A549 (cell line): ENCODE results near the gene FKBP7. TPM values are rescaled to one million over a fixed set of nuclear protein-coding genes. Genes with fewer than 3 reads are reported as not detected.

Experiments
- ATAC-seq, 2 experiments: fragments of 200-7000 bp in 1 of 2; fragments of >200 bp in 1 of 2; cut with Nextera tagmentation in 1 of 2; cut with Tn5 transposase in 1 of 2; 3 replicates each; pipeline versions ENCODE4 v1.8.0 to v1.9.1; 2018 to 2020; ENCODE audit warnings: mild to moderate bottlenecking in 1 of 2, moderate library complexity in 1 of 2
- CTCF ChIA-PET: fragments of 300-600 bp; sonication (Branson Sonifier 250); formaldehyde crosslinking; extraction: SDS; loops from one replicate; lab custom pipeline; 2021; ENCODE audit warnings: antibody characterized with exemption, inconsistent platforms; lab: Yijun Ruan, JAX
- POLR2A ChIA-PET: fragments of 350-600 bp; formaldehyde crosslinking; extraction: SDS; loops from one replicate; lab custom pipeline; 2021; ENCODE audit warnings: antibody characterized with exemption, inconsistent platforms; lab: Yijun Ruan, JAX
- DNase-seq, 2 experiments: peaks; one replicate each; pipeline versions ENCODE4 v3.0.0 to v3.0.0-alpha.2; 2011 to 2016; ENCODE audit warnings: low read depth in 1 of 2, low spot score in 1 of 2
- FAIRE-seq: peaks from 2 replicates; lab custom pipeline; 2011; peaks lifted over from hg19 to GRCh38; lab: Jason Lieb, UNC
- H3K27ac ChIP-seq, 2 experiments: fragments of >200 bp; sonication (Bioruptor Twin); formaldehyde crosslinking; 3 replicates each; pipeline ENCODE4 v1.5.1; 2016 to 2017
- H3K4me1 ChIP-seq: fragments of >200 bp; sonication (Bioruptor Twin); formaldehyde crosslinking; 3 replicates; pipeline ENCODE4 v1.6.1; 2016
- H3K4me2 ChIP-seq: fragments of >200 bp; sonication (Bioruptor Twin); formaldehyde crosslinking; 3 replicates; pipeline ENCODE4 v1.6.1; 2016
- H3K4me3 ChIP-seq: fragments of >200 bp; sonication (Bioruptor Twin); formaldehyde crosslinking; 3 replicates; pipeline ENCODE4 v1.5.1; 2016
- H3K9me3 ChIP-seq: fragments of >200 bp; sonication (Bioruptor Twin); formaldehyde crosslinking; 3 replicates; pipeline ENCODE4 v1.6.1; 2016
- CBX2 ChIP-seq: fragments of 200-600 bp; sonication (generic); IDR thresholded peaks from 2 replicates; pipeline ENCODE4 v1.6.1; 2016; ENCODE audit warnings: low read depth, mild to moderate bottlenecking, borderline replicate concordance
- CHD2 ChIP-seq: fragments of 150-350 bp; IDR thresholded peaks from 2 replicates; pipeline ENCODE4 v1.6.1; 2014; ENCODE audit warnings: low read length; ENCODE audit not compliant: partially characterized antibody
- CTCF ChIP-seq: fragments of >200 bp; sonication (Bioruptor Twin); formaldehyde crosslinking; IDR thresholded peaks from 3 replicates; pipeline ENCODE4 v1.5.1; 2016
- ESRRA ChIP-seq: fragments of 150-350 bp; IDR thresholded peaks from 2 replicates; pipeline ENCODE4 v1.6.1; 2014; ENCODE audit warnings: mild to moderate bottlenecking, low read length, borderline replicate concordance
- FOXS1 ChIP-seq: fragments of 250-450 bp; sonication (Bioruptor Pico); IDR thresholded peaks from 2 replicates; pipeline ENCODE4 v1.5.0; 2020; ENCODE audit warnings: mild to moderate bottlenecking, moderate library complexity
- HOXA7 ChIP-seq: fragments of 250-450 bp; sonication (Bioruptor Pico); IDR thresholded peaks from 2 replicates; pipeline ENCODE4 v1.5.0; 2020; ENCODE audit warnings: mild to moderate bottlenecking, moderate library complexity
- HOXB5 ChIP-seq: fragments of 250-450 bp; sonication (Bioruptor Pico); IDR thresholded peaks from 2 replicates; pipeline ENCODE4 v1.5.0; 2020; ENCODE audit warnings: mild to moderate bottlenecking, moderate library complexity
- JUN ChIP-seq, 2 experiments: fragments of >200 bp; sonication (Bioruptor Twin); formaldehyde crosslinking; IDR thresholded peaks; 2 replicates in 1 of 2; 3 replicates in 1 of 2; pipeline ENCODE4 v1.6.1; 2016 to 2017
- KDM5A ChIP-seq: fragments of 200-600 bp; sonication (generic); IDR thresholded peaks from 2 replicates; pipeline ENCODE4 v1.6.1; 2016; ENCODE audit warnings: antibody characterized with exemption, mild to moderate bottlenecking
- MAX ChIP-seq: IDR thresholded peaks from 2 replicates; pipeline ENCODE4 v1.6.1; 2012
- NFE2L2 ChIP-seq: fragments of 150-350 bp; conservative IDR thresholded peaks from 2 replicates; pipeline ENCODE4 v1.6.1; 2014; ENCODE audit warnings: low read length
- NR3C1 ChIP-seq: fragments of >200 bp; sonication (Bioruptor Twin); formaldehyde crosslinking; IDR thresholded peaks from 3 replicates; pipeline ENCODE4 v1.6.1; 2017
- POLR2A ChIP-seq: IDR thresholded peaks from 2 replicates; pipeline ENCODE4 v1.6.1; 2012; ENCODE audit warnings: mild to moderate bottlenecking, low read length
- RFX5 ChIP-seq: fragments of 450-650 bp; IDR thresholded peaks from 2 replicates; pipeline ENCODE4 v1.7.1; 2014; ENCODE audit warnings: antibody characterized with exemption, mild to moderate bottlenecking, moderate library complexity
- SMC3 ChIP-seq: fragments of >200 bp; sonication (Bioruptor Twin); formaldehyde crosslinking; IDR thresholded peaks from 3 replicates; pipeline ENCODE4 v1.6.1; 2018; ENCODE audit warnings: inconsistent platforms
- SREBF2 ChIP-seq: fragments of 450-650 bp; IDR thresholded peaks from 2 replicates; pipeline ENCODE4 v1.6.1; 2014; ENCODE audit warnings: mild to moderate bottlenecking, moderate library complexity
- TFCP2L1 ChIP-seq: fragments of 250-450 bp; sonication (Bioruptor Pico); IDR thresholded peaks from 2 replicates; pipeline ENCODE4 v1.5.0; 2021; ENCODE audit warnings: mild to moderate bottlenecking
- USF2 ChIP-seq: fragments of 450-650 bp; IDR thresholded peaks from 2 replicates; pipeline ENCODE4 v1.6.1; 2014; ENCODE audit warnings: antibody characterized with exemption
- ZC3H11A ChIP-seq: fragments of 450-650 bp; IDR thresholded peaks from 2 replicates; pipeline ENCODE4 v1.6.1; 2014; ENCODE audit warnings: antibody characterized with exemption, mild to moderate bottlenecking
- ZFP36 ChIP-seq: fragments of 450-650 bp; IDR thresholded peaks from 2 replicates; pipeline ENCODE4 v1.6.1; 2014; ENCODE audit warnings: borderline replicate concordance; ENCODE audit not compliant: partially characterized antibody
- WGBS: methylation state at CpG from one replicate; pipeline ENCODE4 v1.1.6; 2017; ENCODE audit errors: missing lambda C conversion rate; 5-methylcytosine and 5-hydroxymethylcytosine counted together
- polyA plus RNA-seq, 4 experiments: library from polyadenylated mRNA; depleted of rRNA in 3 of 4; stranded (reverse); fragments of >200 nt; fragmentation: RNase III in 1 of 4; extraction: RNeasy Plus Mini Kit Qiagen cat#74134 plus additional on column Dnase treatment in 1 of 4; gene quantifications; 2 replicates in 3 of 4; 3 replicates in 1 of 4; pipeline ENCODE4 v1.2.3, GENCODE V29; 2011 to 2017
- TF ChIP-seq, protein P1 (sequence below): fragments of >200 bp; sonication (Bioruptor Twin); formaldehyde crosslinking; IDR thresholded peaks from 2 replicates; pipeline ENCODE4 v1.6.1; 2016
- TF ChIP-seq, protein P2 (sequence below): fragments of 200-600 bp; sonication (generic); IDR thresholded peaks from 2 replicates; pipeline ENCODE4 v1.6.1; 2016; ENCODE audit warnings: antibody characterized with exemption, mild to moderate bottlenecking, moderate library complexity

Gene FKBP7
- polyA plus RNA-seq, 2 of the 4 experiments (the other 2 are of a cell fraction), result 15.2 to 23.7 TPM

DNA sequence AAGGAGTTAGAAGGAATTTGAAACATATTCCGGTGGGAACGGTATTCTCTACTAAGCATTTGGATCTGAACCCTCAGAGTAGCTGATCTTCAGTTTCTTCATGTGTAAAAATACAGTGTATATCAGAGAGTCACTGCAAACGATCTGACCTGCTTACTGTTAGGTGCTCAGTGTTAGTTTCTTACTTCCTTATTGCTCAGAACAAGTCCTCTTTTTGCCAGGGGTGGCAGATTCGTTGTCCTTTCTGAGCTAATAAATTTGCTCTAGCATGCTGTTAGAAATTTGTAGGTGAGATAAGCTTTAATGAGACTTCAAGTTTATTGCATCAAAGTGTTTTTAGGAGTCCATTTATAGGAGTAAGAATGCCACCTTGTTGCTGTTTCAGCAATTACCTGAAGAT, 17.6 kb upstream of the FKBP7 start:
- DNase-seq, result no peak
- TF ChIP-seq KDM5A (no peak), HOXB5 (no peak), MAX (no peak), CTCF (no peak), POLR2A (no peak), HOXA7 (CRISPR knock-in tag) (no peak), NFE2L2 (no peak), NR3C1 (no peak), TFCP2L1 (CRISPR knock-in tag) (no peak), FOXS1 (CRISPR knock-in tag) (no peak), JUN (IDR thresholded peaks at IDR 0.05) (no peak), CBX2 (no peak), USF2 (no peak), SMC3 (no peak), ESRRA (no peak)
- TF ChIP-seq, protein P1, sequence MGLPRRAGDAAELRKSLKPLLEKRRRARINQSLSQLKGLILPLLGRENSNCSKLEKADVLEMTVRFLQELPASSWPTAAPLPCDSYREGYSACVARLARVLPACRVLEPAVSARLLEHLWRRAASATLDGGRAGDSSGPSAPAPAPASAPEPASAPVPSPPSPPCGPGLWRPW, result no peak
- FAIRE-seq, result no peak
- CTCF ChIA-PET, result no interaction called here
- Histone ChIP-seq H3K4me1 (no peaks in the 10 kb centered on the region), H3K4me3 (no peak overlapping the region), H3K27ac (no peak overlapping the region), H3K9me3 (no peaks in the 10 kb centered on the region), H3K4me2 (no peak overlapping the region)
- 79% methylated on average over 4 of the region's 4 CpGs for WGBS
- POLR2A ChIA-PET, result no interaction called here
- ATAC-seq, result no peak

DNA sequence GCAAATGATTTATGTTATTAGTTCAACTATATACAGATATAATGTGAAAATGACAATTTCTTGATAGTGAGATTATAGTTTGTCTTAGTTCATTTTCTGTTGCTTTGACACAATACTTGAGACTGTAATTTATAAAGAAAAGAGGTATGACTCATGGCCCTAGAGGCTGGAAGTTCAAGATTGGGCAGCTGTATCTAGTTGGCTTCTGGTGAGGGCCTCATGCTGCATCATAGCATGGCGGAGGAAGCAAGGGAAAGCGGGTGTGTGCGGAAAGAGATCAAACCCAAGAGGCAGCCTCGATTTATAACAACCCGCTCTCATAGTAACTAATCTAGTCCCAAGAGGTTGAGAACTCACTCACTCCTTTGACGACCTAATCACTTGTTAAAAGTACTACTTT, 13.2 kb upstream of the FKBP7 start:
- DNase-seq (no peak), ATAC-seq (no peak), FAIRE-seq (no peak)
- H3K4me2 ChIP-seq, result no peak overlapping the region
- H3K4me3 ChIP-seq, result no peak overlapping the region
- POLR2A ChIA-PET, result interaction anchor here (1.3 kb wide), 1 partner anchor 41 kb away, joined by 4 read pairs; the partner anchor contains the start of genes PJVK and PRKRA
- H3K27ac ChIP-seq, result no peak overlapping the region
- 91% methylated on average over 6 of the region's 6 CpGs for WGBS
- H3K9me3 ChIP-seq, result no peaks in the 10 kb centered on the region
- TF ChIP-seq RFX5 (no peak), SREBF2 (no peak), NFE2L2 (no peak), JUN (IDR thresholded peaks at IDR 0.05) (no peak), ZFP36 (no peak)
- TF ChIP-seq, all 56 proteins: peak for 0
- CTCF ChIA-PET, result no interaction called here
- H3K4me1 ChIP-seq, result no peaks in the 10 kb centered on the region

- H3K4me2 ChIP-seq, result peak overlapping the region; percentile 52; the same call in 1 of the 3 replicates
- WGBS, result 69% methylated on average over 3 of the region's 3 CpGs
- peaks cover 40% of the 10 kb centered on the region for H3K4me1 ChIP-seq
- ChIA-PET CTCF (interaction anchor here (1.1 kb wide), 1 partner anchor 37 kb away, joined by 3 read pairs; no protein-coding TSS in a partner anchor), POLR2A (no interaction called here)
- H3K9me3 ChIP-seq, result no peaks in the 10 kb centered on the region
- H3K27ac ChIP-seq, result no peak overlapping the region
- FAIRE-seq (no peak), DNase-seq (no peak), ATAC-seq (no peak)
- no peak overlapping the region for H3K4me3 ChIP-seq
- TF ChIP-seq SREBF2 (no peak), ZC3H11A (no peak), CHD2 (no peak), MAX (no peak), CBX2 (no peak), USF2 (no peak)
- TF ChIP-seq, protein P2, sequence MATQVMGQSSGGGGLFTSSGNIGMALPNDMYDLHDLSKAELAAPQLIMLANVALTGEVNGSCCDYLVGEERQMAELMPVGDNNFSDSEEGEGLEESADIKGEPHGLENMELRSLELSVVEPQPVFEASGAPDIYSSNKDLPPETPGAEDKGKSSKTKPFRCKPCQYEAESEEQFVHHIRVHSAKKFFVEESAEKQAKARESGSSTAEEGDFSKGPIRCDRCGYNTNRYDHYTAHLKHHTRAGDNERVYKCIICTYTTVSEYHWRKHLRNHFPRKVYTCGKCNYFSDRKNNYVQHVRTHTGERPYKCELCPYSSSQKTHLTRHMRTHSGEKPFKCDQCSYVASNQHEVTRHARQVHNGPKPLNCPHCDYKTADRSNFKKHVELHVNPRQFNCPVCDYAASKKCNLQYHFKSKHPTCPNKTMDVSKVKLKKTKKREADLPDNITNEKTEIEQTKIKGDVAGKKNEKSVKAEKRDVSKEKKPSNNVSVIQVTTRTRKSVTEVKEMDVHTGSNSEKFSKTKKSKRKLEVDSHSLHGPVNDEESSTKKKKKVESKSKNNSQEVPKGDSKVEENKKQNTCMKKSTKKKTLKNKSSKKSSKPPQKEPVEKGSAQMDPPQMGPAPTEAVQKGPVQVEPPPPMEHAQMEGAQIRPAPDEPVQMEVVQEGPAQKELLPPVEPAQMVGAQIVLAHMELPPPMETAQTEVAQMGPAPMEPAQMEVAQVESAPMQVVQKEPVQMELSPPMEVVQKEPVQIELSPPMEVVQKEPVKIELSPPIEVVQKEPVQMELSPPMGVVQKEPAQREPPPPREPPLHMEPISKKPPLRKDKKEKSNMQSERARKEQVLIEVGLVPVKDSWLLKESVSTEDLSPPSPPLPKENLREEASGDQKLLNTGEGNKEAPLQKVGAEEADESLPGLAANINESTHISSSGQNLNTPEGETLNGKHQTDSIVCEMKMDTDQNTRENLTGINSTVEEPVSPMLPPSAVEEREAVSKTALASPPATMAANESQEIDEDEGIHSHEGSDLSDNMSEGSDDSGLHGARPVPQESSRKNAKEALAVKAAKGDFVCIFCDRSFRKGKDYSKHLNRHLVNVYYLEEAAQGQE, result no peak
These were observed 7.0 kb upstream of the FKBP7 start for GRCh38 chr2:178485356-178485755.
